ENCODE measurements around the gene FAM219B. TPM values are rescaled to one million over a fixed set of nuclear protein-coding genes. Genes with fewer than 3 reads are reported as not detected.
"Not testable (repeated sequence)": the region's sequence is repeated elsewhere in the genome, so short reads cannot be mapped to it uniquely, and the experiment has no call there.

FAM219B gene
- total RNA-seq, 2 donors from 2014 or later = 65.6 to 98.3 TPM

DNA sequence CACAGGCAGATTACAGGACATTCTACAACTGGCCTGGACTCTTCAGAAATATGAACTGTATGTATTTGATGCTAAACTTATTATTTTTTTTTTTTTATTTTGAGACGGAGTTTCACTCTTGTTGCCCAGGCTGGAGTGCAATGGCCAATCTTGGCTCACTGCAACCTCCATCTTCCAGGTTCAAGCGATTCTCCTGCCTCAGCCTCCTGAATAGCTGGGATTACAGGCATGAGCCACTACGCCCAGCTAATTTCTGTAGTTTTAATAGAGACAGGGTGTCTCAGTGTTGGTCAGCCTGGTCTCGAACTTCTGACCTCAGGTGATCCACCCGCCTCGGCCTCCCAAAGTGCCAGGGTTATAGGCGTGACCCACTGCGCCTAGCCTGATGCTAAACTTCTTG, 7.1 kb upstream of the FAM219B start:
- H3K27me3 Mint-ChIP-seq = not testable (repeated sequence)

DNA sequence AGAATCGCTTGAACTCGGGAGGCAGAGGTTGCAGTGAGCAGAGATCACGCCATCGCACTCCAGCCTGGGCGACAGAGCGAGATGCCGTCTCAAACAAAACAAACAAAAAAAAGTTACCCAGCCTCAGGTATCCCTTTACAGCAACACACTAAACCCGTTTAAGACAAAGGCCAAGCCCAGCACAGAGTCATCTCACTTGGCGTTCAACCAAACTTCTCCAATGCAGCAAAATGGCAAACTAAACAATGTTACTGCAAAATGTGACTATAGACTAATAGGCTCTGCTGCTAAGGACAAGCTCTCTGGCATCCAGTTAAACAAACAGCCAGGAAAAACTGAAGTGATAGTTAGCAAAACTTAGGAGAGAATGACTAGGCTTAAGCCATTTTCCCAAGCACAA, 6.4 kb upstream of the FAM219B start:
- no peak overlapping the region for H3K4me3 Mint-ChIP-seq
- ATAC-seq (replicated peaks) = no peak
- no peaks in the 10 kb centered on the region for H3K9me3 Mint-ChIP-seq
- no peaks in the 10 kb centered on the region for H3K4me1 Mint-ChIP-seq
- no peak overlapping the region for H3K27ac Mint-ChIP-seq
- peaks cover 61% of the 10 kb centered on the region for H3K36me3 Mint-ChIP-seq (ENCODE audit: low read depth)
- no peaks in the 10 kb centered on the region for H3K27me3 Mint-ChIP-seq

More for the DNA sequence above, 7.1 kb upstream of the FAM219B start:
- H3K9me3 Mint-ChIP-seq; ATAC-seq (replicated peaks); H3K27ac Mint-ChIP-seq; H3K4me1 Mint-ChIP-seq; H3K4me3 Mint-ChIP-seq: not testable (repeated sequence)
- H3K36me3 Mint-ChIP-seq (ENCODE audit: low read depth) = peaks cover 69% of the 10 kb centered on the region

DNA sequence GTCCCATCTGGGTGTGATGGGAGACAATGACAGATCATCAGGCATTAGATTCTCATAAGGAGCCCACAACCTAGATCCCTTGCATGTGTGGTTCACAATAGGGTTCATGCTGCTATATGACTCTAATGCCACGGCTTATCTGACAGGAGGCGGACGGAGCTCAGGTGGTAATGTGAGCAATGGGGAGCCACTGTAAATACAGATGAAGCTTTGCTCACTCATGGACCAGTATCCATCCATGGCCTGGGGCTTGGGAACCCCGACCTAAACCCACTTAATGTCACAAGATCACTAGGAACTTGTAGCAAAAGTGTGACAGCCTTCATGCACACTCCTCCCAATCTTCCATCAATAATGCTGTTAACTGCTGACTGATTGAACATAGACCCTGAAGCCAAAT, 2.0 kb upstream of the FAM219B start:
- peaks cover 44% of the 10 kb centered on the region for H3K36me3 Mint-ChIP-seq (ENCODE audit: low read depth)
- H3K9me3 Mint-ChIP-seq = no peaks in the 10 kb centered on the region
- no peak overlapping the region for H3K27ac Mint-ChIP-seq
- H3K4me1 Mint-ChIP-seq = peaks cover 20% of the 10 kb centered on the region
- no peak for ATAC-seq (replicated peaks)
- no peak overlapping the region for H3K4me3 Mint-ChIP-seq
- H3K27me3 Mint-ChIP-seq = no peaks in the 10 kb centered on the region

DNA sequence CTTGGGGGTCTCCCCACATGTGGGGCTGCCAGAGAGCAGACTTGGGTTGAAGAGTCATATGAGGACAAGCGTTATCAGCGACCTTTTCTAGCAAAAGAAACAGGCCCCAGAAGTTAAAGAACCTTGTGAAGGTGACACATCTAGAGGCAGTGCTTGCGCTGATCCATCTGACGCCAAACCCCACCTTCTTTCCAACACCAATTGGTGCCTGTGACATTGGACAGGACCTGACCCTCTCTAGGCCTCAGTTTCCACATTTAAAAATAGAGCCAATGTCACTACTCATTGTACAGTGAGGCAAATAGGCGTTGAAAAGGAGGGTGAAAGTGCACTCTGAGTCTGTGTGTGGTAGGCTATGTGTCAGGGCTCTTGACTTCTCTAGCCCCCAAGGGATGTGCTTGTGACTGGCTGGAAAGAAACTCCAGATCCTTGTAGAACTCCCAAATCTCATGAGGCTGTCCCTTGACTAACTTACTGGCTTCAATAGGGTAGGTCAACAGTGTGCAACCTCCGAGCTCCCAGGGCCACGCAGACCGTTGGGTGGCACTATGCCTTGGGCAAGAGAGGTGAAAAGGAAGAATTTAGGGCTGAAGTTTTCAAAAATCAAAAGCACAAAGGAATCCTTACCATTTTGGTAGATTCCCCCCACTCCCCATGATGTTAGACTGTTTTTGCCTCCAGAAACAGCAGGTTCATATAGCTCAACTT, 666 bp upstream of the FAM219B start:
- Mint-ChIP-seq H3K4me3 (peak overlapping the region; percentile 99), H3K27ac (peak overlapping the region; percentile 98), H3K27me3 (no peaks in the 10 kb centered on the region), H3K36me3 (ENCODE audit: low read depth) (peaks cover 46% of the 10 kb centered on the region), H3K9me3 (no peaks in the 10 kb centered on the region), H3K4me1 (peaks cover 21% of the 10 kb centered on the region)
- ATAC-seq (replicated peaks) = peak; percentile 18

DNA sequence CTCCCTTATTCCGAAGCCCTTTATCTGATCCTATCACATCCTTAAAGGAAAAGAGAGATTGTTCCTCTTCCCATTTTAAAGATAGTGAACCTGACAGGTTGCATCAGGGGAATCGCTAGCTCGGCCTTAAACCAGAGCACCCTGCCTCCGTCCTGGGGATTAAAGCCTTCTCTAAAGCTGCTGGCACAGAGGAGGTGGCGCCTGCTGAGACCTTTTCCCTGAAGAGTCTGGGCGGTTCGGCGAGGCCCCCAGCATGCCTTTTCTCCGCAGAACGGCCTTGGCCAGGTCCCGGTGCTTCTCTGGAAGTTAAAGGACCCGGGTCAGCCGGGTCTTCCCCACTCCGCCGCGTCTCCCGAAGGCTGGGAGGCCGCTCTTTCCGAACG, 593 bp downstream of the FAM219B start:
- Mint-ChIP-seq H3K9me3 (no peaks in the 10 kb centered on the region), H3K27ac (peak overlapping the region; percentile 94), H3K4me3 (peak overlapping the region; percentile 99), H3K27me3 (no peaks in the 10 kb centered on the region), H3K36me3 (ENCODE audit: low read depth) (peaks cover 49% of the 10 kb centered on the region), H3K4me1 (peaks cover 26% of the 10 kb centered on the region)
- ATAC-seq (replicated peaks) = peak; percentile 43

DNA sequence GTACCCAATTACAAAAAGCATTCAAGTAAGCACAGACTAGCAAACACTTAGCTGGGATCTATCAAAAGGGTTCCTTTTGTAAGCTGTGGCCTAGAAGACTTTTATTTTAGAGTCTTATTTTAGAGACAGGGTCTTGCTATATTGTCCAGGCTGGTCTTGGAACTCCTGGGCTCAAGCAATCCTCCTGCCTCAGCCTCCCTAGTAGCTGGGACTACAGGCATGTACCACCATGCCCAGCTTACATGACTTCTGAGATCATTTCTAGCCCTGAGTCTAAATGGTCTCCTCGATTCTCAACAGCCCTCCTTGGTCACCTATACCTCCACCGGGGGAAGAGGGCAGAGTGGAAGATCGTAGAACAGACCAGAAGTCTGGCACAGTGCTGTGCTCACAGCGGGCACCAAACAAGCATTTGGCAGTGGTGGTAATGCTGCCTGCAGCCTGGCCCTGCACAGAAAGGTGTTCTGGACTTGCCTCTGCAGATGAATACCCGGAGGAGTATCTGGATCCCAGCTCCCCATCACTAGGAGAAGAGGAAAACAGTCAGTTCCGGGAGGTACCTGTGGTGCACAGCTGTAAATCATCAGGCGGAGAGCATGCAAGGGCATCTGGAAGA, 2.4 kb downstream of the FAM219B start:
- H3K27ac Mint-ChIP-seq = peak overlapping the region; percentile 94
- no peaks in the 10 kb centered on the region for H3K9me3 Mint-ChIP-seq
- H3K27me3 Mint-ChIP-seq = no peaks in the 10 kb centered on the region
- H3K4me1 Mint-ChIP-seq = peaks cover 32% of the 10 kb centered on the region
- H3K36me3 Mint-ChIP-seq (ENCODE audit: low read depth) = peaks cover 67% of the 10 kb centered on the region
- peak overlapping the region; percentile 99 for H3K4me3 Mint-ChIP-seq
- ATAC-seq (replicated peaks) = no peak

DNA sequence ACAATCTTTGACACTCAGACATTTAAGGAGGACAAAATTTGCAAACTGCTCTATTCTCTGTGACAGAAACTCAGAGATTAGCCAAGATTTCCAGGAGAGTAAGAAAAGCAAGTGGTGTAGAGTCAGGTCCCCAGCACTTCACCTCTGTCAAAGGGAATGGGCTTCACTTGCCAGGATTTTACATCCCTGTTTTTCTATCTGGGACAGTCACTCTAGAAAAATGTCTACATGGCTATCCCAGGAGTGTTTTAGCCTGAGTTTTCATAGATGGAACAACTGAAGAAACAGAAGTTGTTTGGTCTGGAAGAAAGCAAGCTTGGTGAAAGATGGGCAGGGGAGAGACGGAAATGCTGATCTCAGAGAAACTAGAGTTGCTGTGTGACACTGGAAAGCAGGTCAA, 3.0 kb downstream of the FAM219B start:
- no peaks in the 10 kb centered on the region for H3K27me3 Mint-ChIP-seq
- no peak overlapping the region for H3K4me3 Mint-ChIP-seq
- H3K4me1 Mint-ChIP-seq = peaks cover 32% of the 10 kb centered on the region
- no peak for ATAC-seq (replicated peaks)
- no peaks in the 10 kb centered on the region for H3K9me3 Mint-ChIP-seq
- peak overlapping the region; percentile 22 for H3K27ac Mint-ChIP-seq
- H3K36me3 Mint-ChIP-seq (ENCODE audit: low read depth) = peaks cover 73% of the 10 kb centered on the region

DNA sequence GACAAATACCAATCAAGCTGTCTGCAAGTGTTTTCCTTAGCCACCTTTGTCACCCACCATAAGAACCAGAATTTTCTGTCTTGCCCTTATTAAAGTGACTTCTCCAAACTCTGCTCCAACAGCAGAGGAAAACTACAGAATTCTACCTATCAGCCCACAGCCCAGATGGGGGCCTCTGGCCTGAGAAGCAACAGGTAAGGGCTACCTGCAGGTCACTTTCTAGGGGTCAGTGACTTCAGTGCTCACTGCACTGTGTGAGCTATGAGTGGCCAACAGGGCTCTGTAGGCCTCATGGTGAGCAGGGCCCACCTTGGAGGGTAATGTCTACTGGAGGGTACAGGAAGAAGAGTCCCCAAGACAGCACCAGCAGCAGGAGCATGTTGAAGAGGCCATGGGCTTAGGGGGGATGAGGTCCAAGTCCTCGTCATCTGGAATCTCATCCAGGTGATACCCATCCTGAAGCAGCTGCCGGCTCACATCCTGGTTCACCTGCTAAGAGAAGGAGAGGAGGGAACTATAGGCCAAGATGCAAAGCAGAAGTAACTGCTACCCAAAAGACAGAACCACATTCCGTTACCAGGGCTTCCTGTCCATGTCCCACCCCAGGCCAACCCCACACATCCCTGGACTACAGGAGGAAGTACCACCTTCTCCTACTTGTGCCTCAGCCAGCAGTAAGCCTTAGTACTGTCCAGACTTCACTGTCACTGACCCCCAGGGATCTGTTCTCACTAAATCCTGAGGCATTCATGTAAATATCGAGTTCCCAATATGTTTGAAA, 4.2 kb downstream of the FAM219B start:
- Mint-ChIP-seq H3K4me1 (peaks cover 32% of the 10 kb centered on the region), H3K27me3 (no peaks in the 10 kb centered on the region), H3K9me3 (no peaks in the 10 kb centered on the region), H3K27ac (peak overlapping the region; percentile 56), H3K4me3 (no peak overlapping the region), H3K36me3 (ENCODE audit: low read depth) (peaks cover 85% of the 10 kb centered on the region)
- ATAC-seq (replicated peaks) = no peak

DNA sequence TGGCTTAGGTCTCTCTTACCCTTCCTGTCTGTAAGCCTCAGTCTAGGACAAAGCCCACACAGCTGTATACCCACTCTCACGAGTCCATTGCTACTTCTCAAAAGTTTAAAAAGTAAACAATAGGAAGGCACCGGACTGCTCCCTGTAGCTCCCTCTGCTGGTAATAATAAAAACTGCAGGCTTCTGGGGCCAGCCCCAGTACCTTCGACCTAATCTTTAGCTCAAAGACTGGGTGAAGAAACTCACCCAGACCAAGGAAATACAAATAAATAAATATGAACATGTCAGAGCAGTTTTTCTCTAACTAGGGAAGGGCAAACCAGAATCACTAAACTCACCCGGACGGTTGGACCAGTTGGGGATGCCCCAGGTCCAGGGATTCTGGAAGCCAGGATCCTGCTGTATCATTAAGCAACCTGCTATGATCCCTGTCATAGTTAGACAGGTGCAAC, 5.0 kb downstream of the FAM219B start:
- no peak overlapping the region for H3K4me3 Mint-ChIP-seq

DNA sequence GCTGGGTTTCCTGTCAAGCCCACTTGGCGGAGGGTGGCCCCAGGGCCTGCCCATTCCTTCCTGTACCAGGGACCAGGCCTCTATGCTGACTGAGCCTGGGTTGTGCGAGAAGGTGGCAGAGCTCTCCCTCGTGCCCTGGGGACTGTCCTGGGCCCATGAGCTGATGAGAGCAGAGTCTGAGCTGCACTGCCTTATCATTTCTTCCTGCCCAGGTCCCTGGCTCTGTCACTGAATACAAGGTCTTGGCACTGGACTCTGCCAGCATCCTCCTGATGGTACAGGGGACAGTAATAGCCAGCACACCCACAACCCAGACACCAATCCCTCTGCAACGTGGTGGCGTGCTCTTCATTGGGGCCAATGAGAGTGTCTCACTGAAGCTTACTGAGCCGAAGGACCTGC, 9.3 kb downstream of the FAM219B start:
- Mint-ChIP-seq H3K27me3 (no peaks in the 10 kb centered on the region), H3K4me1 (peaks cover 26% of the 10 kb centered on the region), H3K4me3 (no peak overlapping the region), H3K36me3 (ENCODE audit: low read depth) (peaks cover 84% of the 10 kb centered on the region), H3K27ac (no peak overlapping the region), H3K9me3 (no peaks in the 10 kb centered on the region)
- ATAC-seq (replicated peaks) = no peak

More for the DNA sequence above, 5.0 kb downstream of the FAM219B start:
- Mint-ChIP-seq H3K9me3 (no peaks in the 10 kb centered on the region), H3K27me3 (no peaks in the 10 kb centered on the region), H3K36me3 (ENCODE audit: low read depth) (peaks cover 92% of the 10 kb centered on the region), H3K27ac (peak overlapping the region; percentile 58), H3K4me1 (peaks cover 32% of the 10 kb centered on the region)
- peak; percentile 43 for ATAC-seq (replicated peaks)

DNA sequence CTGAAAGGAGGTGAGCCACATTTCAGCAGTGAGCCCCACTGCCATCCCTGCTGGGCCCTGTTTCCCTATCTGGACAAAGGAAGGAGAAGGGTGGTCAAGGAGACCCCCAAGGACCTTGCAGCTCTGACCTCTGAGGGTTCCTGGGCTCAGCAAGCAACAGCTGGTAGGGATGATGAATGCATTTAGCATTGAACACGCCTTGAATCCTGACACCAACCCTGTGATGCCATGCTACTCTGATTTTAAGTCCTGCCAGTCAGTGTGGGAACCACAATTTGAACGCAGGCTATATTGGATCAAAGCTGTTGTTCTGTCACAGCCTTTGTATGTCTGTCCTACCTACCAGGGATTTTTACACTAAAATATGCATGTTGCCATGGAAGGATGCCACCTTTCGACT, 10.3 kb downstream of the FAM219B start:
- no peak for ATAC-seq (replicated peaks)
- Mint-ChIP-seq H3K4me3 (no peak overlapping the region), H3K27ac (no peak overlapping the region), H3K4me1 (peaks cover 22% of the 10 kb centered on the region), H3K27me3 (no peaks in the 10 kb centered on the region), H3K36me3 (ENCODE audit: low read depth) (peaks cover 84% of the 10 kb centered on the region), H3K9me3 (no peaks in the 10 kb centered on the region)

DNA sequence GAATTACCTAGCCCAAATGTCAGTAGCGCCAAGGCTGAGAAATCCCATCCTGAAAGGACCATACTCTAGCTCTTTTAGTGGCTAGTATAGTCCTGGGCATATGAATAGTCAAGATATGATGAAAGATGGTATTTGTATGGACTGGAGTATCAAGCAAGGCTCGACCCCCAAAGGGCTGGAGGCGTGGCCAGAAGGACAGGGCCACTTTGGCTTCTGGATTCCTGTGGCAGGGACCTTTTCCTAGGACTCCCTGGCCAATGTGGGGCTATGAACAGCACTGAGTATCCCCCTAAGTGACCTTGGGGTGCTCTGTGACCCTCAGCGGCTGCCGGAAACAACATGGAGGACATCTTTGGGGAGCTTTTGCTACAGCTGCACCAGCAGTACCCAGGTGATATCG, 10.8 kb downstream of the FAM219B start:
- H3K36me3 Mint-ChIP-seq (ENCODE audit: low read depth) = peaks cover 84% of the 10 kb centered on the region
- no peak overlapping the region for H3K27ac Mint-ChIP-seq
- no peaks in the 10 kb centered on the region for H3K27me3 Mint-ChIP-seq
- H3K9me3 Mint-ChIP-seq = no peaks in the 10 kb centered on the region
- ATAC-seq (replicated peaks) = no peak
- H3K4me1 Mint-ChIP-seq = peaks cover 22% of the 10 kb centered on the region
- no peak overlapping the region for H3K4me3 Mint-ChIP-seq

DNA sequence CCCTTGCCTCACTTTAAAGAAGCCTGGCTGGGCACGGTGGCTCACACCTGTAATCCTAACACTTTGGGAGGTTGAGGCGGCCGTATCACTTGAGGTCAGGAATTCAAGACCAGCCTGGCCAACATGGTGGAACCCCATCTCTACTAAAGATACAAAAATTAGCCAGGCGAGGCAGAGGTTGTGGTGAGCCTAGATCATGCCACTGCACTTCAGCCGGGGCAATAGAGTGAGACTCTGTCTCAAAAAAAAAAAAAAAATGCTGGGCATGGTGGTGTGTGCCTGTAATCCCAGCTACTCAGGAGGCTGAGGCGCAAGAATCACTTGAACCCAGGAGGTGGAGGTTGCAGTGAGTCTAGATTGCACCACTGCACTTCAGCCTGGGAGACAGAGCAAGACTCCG, 12.3 kb downstream of the FAM219B start:
- H3K27me3 Mint-ChIP-seq; H3K9me3 Mint-ChIP-seq; H3K4me3 Mint-ChIP-seq; H3K27ac Mint-ChIP-seq; ATAC-seq (replicated peaks): not testable (repeated sequence)
- peaks cover 27% of the 10 kb centered on the region for H3K4me1 Mint-ChIP-seq
- H3K36me3 Mint-ChIP-seq (ENCODE audit: low read depth) = peaks cover 81% of the 10 kb centered on the region

DNA sequence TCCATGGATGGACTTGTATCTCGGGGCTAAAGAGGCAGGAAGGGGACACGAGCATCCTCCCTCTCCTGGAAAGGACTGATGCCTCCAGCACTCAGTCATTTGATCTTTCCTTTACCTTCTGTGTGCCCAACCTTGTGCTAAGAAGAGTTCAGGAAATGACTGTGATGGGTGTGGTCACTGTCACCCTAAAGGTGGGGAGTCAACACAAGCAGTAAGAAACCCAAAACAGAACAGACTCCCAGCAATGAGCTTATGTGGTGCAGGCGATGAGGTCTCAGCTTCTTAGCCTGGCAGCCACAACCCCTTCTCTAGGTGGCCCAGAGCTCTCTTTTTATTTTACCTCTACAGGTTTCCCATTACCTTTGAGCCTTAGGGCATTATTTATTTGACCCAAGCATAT, 13.0 kb downstream of the FAM219B start:
- H3K36me3 Mint-ChIP-seq (ENCODE audit: low read depth) = peaks cover 73% of the 10 kb centered on the region
- peak overlapping the region; percentile 92 for H3K27ac Mint-ChIP-seq
- no peaks in the 10 kb centered on the region for H3K27me3 Mint-ChIP-seq
- peaks cover 32% of the 10 kb centered on the region for H3K4me1 Mint-ChIP-seq
- H3K9me3 Mint-ChIP-seq = no peaks in the 10 kb centered on the region
- H3K4me3 Mint-ChIP-seq = peak overlapping the region; percentile 88
- peak; percentile 31 for ATAC-seq (replicated peaks)

DNA sequence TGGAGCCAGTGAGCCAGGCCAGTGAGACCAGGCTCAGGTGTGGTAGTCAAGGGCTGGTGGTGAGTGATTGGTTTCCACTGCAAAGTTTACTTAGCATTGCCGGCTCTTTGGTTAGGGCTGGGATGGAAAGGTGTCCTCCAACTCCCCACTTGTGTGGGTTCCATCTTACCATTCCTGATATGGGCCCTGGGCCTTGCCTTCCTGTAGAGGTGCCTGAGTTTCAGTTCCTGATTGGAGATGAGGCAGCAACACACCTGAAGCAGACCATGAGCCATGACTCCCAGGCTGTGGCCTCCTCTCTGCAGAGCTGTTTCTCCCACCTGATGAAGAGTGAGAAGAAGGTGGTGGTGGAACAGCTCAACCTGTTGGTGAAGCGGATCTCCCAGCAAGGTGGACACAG, 13.7 kb downstream of the FAM219B start:
- H3K36me3 Mint-ChIP-seq (ENCODE audit: low read depth) = peaks cover 67% of the 10 kb centered on the region
- H3K27me3 Mint-ChIP-seq = no peaks in the 10 kb centered on the region
- no peak for ATAC-seq (replicated peaks)
- peaks cover 32% of the 10 kb centered on the region for H3K4me1 Mint-ChIP-seq
- no peaks in the 10 kb centered on the region for H3K9me3 Mint-ChIP-seq
- H3K27ac Mint-ChIP-seq = no peak overlapping the region
- peak overlapping the region; percentile 88 for H3K4me3 Mint-ChIP-seq
